ENCODE data around the gene ALDH16A1. TPM values are rescaled to one million over a fixed set of nuclear protein-coding genes. Genes with fewer than 3 reads are reported as not detected.

The ALDH16A1 gene
- total and polyA plus RNA-seq, 2 donors (not counting 1 experiment from before 2014, with no cell fraction given) = 65.8 to 105 TPM

- peak overlapping the region; percentile 75 for H3K27ac Mint-ChIP-seq
- no peaks in the 10 kb centered on the region for H3K27me3 Mint-ChIP-seq
- peak overlapping the region; percentile 93 for H3K4me3 Mint-ChIP-seq
- no peak for TF ChIP-seq EZH2 (IDR thresholded peaks at IDR 0.05; ENCODE audit: borderline replicate concordance, insufficient read depth, low read depth, low read length, poor library complexity, severe bottlenecking)
- TF ChIP-seq CTCF (IDR thresholded peaks at IDR 0.05) = no peak
- peak overlapping the region; percentile 90 for H3K9ac ChIP-seq (ENCODE audit: low read length)
- intact Hi-C loops (cut with micrococcal nuclease) = loop anchor here (10.0 kb wide), 1 partner anchor 841 kb away; the partner anchor contains the start of gene DBP
- CTCF ChIA-PET = interaction anchor here (0.9 to 2.1 kb wide), 7 partner anchors 59 to 254 kb away, joined by 3 to 13 read pairs (median 4); no protein-coding TSS in a partner anchor
- ATAC-seq (ENCODE audit: low read depth) (no peak), DNase-seq (peak; percentile 18)
- POLR2A ChIA-PET = interaction anchor here (0.5 to 0.7 kb wide), 3 partner anchors 15 to 33 kb away, joined by 3 to 7 read pairs (median 3); no protein-coding TSS in a partner anchor
- peak overlapping the region in 1 of 2 donors; percentile 81 for H3K27ac ChIP-seq (ENCODE audit: low read length in 2 of 2)
- peak overlapping the region; percentile 97 for H3K4me2 ChIP-seq (replicated peaks; ENCODE audit: low read depth, low read length, poor library complexity, severe bottlenecking)
- H3K79me2 ChIP-seq (ENCODE audit: control insufficient read depth, insufficient read depth, low read length) = peaks cover 29% of the 10 kb centered on the region
- 74% methylated on average over 7 of the region's 15 CpGs for WGBS (ENCODE audit: insufficient coverage)
- H3K36me3 ChIP-seq (replicated peaks in 1 of 2; ENCODE audit: control extremely low read depth in 1 of 2, control insufficient read depth in 1 of 2, extremely low read depth in 1 of 2, insufficient read depth in 2 of 2, low read length in 1 of 2) = peaks cover 0 to 6% of the 10 kb centered on the region in 2 experiments
- peaks cover 48% of the 10 kb centered on the region for H3K4me1 Mint-ChIP-seq
- peak overlapping the region; percentile 86 for H2AFZ ChIP-seq (ENCODE audit: insufficient read depth, low read depth, low read length, poor library complexity, severe bottlenecking)
- no peak overlapping the region for H3K4me3 ChIP-seq (ENCODE audit: control extremely low read depth in 1 of 5, extremely low read depth in 1 of 5, insufficient read depth in 1 of 5, low read depth in 2 of 5, low read length in 4 of 5)
- H3K4me1 ChIP-seq (ENCODE audit: control insufficient read depth in 2 of 2, insufficient read depth in 2 of 2, low read length in 2 of 2) = peaks cover 35 to 60% of the 10 kb centered on the region in 2 donors
- H3K9me3 ChIP-seq (ENCODE audit: control extremely low read depth in 1 of 3, control insufficient read depth in 2 of 3, insufficient read depth in 1 of 3, low read length in 2 of 3) = no peaks in the 10 kb centered on the region
- H3K9me3 Mint-ChIP-seq (ENCODE audit: insufficient read depth) = no peaks in the 10 kb centered on the region
- H3K27me3 ChIP-seq (replicated peaks in 1 of 4; ENCODE audit: control extremely low read depth in 1 of 4, control insufficient read depth in 3 of 4, insufficient read depth in 4 of 4, low read length in 3 of 4) = no peaks in the 10 kb centered on the region
- H4K20me1 ChIP-seq (ENCODE audit: control insufficient read depth, insufficient read depth, low read length, poor library complexity, severe bottlenecking) = no peaks in the 10 kb centered on the region
Observed at GRCh38 chr19:49475191-49475917, 22.3 kb downstream of the ALDH16A1 start.

Data from B cell (primary cell).